HFF-Myc (cell line): Measurements from ENCODE around the gene KLF14.

Source experiments
- DNase-seq: peaks from one replicate; pipeline ENCODE4 v3.0.0-alpha.2; 2011; ENCODE audit warnings: low read depth; ENCODE audit errors: extremely low read depth
- H3K4me3 ChIP-seq: replicated peaks from 2 replicates; pipeline ENCODE4 v1.5.1; 2011; ENCODE audit warnings: low read depth, mild to moderate bottlenecking, control low read depth, low read length
- TF ChIP-seq, protein P1 (sequence below): IDR thresholded peaks from 2 replicates; pipeline ENCODE4 v1.5.1; 2012; ENCODE audit warnings: mild to moderate bottlenecking, low read depth, low read length, control low read depth; ENCODE audit errors: missing control alignments

KLF14 gene

DNA sequence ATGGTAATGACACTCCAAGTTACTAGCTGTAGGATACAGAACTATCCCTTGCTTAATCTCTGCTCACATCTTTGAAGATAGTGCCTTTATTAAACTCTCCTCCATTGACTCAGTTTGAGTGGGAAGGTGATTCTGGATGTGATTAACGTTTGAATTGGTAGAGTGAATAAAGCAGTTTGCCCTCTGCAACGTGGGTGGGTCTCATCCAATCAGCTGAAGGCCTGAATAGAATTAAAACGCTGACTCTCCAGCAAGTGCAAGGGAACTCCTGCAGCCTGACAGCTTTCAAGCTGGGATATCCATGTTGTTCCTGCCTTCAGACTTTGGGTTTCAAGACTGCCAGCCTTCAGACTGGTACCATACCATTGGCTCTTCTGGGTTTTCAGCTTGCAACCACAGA lies 21.6 kb downstream of the KLF14 start:
- TF ChIP-seq, protein P1, sequence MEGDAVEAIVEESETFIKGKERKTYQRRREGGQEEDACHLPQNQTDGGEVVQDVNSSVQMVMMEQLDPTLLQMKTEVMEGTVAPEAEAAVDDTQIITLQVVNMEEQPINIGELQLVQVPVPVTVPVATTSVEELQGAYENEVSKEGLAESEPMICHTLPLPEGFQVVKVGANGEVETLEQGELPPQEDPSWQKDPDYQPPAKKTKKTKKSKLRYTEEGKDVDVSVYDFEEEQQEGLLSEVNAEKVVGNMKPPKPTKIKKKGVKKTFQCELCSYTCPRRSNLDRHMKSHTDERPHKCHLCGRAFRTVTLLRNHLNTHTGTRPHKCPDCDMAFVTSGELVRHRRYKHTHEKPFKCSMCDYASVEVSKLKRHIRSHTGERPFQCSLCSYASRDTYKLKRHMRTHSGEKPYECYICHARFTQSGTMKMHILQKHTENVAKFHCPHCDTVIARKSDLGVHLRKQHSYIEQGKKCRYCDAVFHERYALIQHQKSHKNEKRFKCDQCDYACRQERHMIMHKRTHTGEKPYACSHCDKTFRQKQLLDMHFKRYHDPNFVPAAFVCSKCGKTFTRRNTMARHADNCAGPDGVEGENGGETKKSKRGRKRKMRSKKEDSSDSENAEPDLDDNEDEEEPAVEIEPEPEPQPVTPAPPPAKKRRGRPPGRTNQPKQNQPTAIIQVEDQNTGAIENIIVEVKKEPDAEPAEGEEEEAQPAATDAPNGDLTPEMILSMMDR: no peak
- no peak overlapping the region for H3K4me3 ChIP-seq
- DNase-seq: no peak

DNA sequence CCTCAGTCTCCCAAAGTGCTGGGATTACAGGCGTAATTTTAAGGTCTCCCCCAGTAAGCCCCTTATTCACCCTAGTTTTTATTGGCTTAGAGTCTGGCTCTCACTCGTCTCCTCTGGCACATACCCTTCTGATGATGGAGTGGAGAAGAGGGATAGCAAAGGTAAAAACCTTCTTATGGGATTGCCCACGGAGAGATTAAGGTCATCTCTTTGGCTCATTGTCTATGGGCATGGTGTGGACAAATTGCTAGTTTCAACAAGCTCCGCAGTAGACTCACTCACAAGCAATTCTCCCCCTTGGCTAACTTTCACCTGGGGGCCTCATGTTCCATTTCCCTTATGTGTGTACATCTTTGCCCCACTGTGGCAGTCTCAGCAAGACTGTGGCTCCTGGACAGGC lies 25.2 kb downstream of the KLF14 start:
- H3K4me3 ChIP-seq: no peak overlapping the region
- DNase-seq: no peak
- TF ChIP-seq, protein P1: no peak

DNA sequence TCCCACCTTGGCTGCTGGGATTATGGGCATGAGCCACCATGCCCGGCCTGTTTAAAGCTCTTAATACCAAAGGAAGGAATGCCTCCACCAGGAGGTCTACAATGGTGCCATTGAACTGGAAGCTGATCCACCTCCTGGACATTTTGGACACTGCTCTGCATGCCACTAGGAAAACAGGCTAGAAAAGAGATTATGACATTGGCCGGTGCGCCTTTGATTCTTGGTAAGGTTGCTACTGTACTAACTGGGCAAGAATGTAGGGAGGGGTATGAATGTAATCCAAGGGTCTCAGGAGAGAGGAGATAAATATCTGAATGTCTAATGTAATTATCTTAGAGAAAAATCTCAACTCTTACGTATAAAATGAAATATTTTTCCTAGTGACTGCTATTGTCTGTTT lies 26.0 kb downstream of the KLF14 start:
- H3K4me3 ChIP-seq: no peak overlapping the region
- DNase-seq: no peak
- TF ChIP-seq, protein P1: no peak

DNA sequence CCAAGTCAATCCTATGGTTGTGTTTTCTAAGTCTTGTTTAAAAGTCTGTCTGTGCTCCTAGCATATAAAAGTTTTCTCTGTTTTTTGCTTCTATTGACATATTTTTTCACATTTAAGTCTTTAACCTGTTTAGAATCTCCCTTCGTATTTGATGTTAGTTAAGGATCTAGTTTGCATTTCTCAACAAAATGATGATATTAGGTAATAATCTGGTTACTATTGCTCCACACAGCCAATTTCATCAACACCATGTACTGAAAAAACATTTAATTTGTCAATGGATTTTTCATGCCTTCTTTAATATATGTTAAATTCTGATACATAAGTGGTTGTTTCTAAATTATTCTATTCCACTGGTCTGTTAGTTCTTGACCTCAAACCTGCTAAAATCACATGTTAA lies 30.2 kb downstream of the KLF14 start:
- H3K4me3 ChIP-seq: no peak overlapping the region
- TF ChIP-seq, protein P1: no peak
- DNase-seq: no peak

DNA sequence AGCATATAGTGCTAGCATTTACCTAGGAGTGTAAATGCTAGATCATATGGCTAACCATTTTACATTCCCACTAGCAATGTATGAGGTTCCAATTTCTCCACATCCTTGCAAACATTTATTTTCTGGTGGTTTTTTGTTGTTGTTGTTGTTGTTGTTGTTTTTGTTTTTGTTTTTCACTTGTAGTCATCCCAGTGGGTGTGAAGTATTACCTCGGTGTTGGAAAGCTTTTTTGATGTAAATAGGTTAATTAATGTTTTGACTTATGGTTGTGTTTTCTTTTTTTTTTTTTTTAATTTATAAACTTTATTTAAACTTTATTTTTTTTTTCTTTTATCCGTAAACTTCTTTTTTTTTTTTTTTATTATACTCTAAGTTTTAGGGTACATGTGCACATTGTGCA lies 32.4 kb downstream of the KLF14 start:
- TF ChIP-seq, protein P1: no peak
- no peak for DNase-seq
- no peak overlapping the region for H3K4me3 ChIP-seq

DNA sequence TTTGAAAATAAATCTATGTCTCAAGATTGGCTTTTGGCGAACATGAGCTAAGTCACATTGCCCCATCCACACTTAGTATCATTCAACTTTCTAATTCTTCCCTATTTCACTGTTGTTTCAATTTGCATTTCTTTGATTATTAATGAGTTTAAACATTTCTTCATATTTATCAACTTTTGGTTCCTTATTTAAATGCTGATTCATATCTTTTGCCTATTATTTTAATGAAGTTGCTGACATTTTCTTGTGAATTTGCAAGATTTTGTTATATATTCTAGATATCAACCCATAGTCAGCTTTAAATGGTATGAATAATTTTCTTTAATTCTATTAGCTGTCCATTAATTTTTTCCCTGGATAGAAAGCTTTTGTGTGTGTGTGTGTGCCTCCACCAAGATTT lies 33.2 kb downstream of the KLF14 start:
- no peak for DNase-seq
- no peak overlapping the region for H3K4me3 ChIP-seq
- TF ChIP-seq, protein P1: no peak

DNA sequence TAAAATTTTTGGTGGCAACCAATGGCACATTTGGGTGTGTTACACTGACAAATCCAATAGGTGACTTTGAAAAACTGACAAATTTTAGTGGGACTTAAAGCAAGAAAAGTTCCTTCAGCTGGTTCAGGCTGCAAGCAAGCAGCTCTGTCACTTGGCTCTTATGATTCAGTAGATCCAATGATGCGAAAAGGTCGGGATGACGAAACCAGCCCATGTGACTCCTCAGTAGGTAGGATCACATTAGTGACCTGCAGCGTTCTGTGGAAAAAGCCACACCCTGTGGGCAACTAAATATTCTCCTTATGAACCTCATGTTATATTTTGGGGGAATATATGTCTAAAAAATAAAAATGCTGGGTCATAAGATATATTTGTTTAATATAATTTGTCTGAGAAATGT lies 34.3 kb downstream of the KLF14 start:
- no peak overlapping the region for H3K4me3 ChIP-seq
- no peak for DNase-seq
- TF ChIP-seq, protein P1: no peak
